GM12873 (cell line): Measurements from ENCODE around the gene MACROD2.

Source experiments
- TF ChIP-seq, protein P1 (sequence below): IDR thresholded peaks from 2 replicates; pipeline ENCODE4 v1.5.1; 2012; ENCODE audit warnings: low read depth, mild to moderate bottlenecking, moderate library complexity, low read length, control low read depth; ENCODE audit not compliant: insufficient read depth; ENCODE audit errors: missing control alignments

Gene MACROD2

DNA sequence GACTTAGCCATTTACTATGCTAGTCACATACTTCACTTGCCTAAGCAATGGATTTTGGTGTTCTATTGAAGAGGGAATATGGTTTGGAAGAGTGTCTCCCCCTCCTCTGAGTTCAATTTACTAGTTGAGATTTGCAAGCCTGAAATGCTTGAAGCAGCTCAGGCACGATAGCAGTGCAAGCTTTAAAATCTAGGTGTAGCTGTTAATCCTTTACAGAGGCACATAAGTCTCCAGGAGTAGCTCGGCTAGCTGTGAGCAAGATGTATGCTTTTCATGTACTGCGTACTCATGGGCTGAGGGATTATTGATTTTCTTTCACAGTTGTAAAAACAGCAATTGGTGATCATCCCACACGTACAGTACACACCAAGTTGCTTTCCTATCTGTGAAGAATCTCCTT lies 341.4 kb downstream of the MACROD2 start:
- TF ChIP-seq, protein P1, sequence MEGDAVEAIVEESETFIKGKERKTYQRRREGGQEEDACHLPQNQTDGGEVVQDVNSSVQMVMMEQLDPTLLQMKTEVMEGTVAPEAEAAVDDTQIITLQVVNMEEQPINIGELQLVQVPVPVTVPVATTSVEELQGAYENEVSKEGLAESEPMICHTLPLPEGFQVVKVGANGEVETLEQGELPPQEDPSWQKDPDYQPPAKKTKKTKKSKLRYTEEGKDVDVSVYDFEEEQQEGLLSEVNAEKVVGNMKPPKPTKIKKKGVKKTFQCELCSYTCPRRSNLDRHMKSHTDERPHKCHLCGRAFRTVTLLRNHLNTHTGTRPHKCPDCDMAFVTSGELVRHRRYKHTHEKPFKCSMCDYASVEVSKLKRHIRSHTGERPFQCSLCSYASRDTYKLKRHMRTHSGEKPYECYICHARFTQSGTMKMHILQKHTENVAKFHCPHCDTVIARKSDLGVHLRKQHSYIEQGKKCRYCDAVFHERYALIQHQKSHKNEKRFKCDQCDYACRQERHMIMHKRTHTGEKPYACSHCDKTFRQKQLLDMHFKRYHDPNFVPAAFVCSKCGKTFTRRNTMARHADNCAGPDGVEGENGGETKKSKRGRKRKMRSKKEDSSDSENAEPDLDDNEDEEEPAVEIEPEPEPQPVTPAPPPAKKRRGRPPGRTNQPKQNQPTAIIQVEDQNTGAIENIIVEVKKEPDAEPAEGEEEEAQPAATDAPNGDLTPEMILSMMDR = no peak

DNA sequence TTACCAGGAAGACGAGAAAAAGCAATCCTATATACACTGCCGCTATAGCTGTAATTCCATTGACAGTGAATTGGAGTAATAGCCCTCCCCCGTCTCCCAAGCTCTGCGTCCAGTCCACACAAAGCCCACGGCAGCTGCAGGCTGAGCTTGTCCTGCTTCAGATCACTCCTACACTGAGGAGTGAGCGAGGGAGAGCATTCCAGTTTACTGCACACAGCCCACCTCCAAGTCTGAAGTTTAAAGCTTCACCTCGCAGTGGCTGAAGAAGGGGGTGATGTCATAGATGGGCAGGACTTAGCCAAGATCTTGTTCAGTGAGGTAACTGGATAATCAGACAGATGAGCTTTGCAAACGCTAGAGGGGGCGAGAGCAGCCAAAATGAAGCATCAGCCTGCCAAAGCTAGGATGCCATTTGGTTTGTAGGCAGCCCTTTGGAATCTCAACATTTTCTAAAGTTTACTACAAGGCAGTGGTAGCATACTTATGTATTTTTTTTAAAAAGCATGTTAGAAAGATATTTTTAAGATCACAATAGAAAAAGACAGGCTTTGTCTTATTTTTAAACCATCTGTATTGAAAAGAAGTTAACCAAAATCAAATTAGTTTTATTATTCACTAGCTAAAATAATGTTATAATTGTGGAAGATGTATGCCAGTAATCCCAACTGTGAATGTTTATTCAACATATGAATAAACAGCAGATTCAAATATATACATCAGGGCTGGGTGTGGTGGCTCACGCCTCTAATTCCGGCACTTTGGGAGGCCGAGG lies 342.3 kb downstream of the MACROD2 start, which contains the start of gene FLRT3:
FLRT3 (minus strand) TSS at position 213 of the 772 bp plus-strand sequence. CDS start 10,106 bp downstream, outside the sequence.
- TF ChIP-seq, protein P1 = peak; percentile 75

DNA sequence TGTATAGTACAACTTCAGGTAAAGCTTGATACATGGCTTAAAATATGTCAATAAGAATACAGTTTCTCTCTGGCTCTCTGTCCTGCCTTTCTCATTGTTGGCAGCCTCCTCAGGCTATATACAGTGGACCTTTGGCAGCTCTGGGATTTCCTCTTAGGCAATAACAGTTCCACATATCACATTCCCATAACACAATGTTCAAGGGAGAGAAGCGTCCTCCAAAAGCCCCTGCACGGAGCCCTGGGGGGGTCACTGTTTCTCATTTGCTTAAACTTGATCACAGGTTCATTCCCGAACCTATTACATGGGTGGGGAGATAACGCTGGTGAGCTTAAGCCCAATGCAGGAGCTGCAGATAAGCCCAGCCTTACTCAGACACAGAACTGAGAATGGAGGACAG lies 346.5 kb downstream of the MACROD2 start:
- TF ChIP-seq, protein P1 = no peak

DNA sequence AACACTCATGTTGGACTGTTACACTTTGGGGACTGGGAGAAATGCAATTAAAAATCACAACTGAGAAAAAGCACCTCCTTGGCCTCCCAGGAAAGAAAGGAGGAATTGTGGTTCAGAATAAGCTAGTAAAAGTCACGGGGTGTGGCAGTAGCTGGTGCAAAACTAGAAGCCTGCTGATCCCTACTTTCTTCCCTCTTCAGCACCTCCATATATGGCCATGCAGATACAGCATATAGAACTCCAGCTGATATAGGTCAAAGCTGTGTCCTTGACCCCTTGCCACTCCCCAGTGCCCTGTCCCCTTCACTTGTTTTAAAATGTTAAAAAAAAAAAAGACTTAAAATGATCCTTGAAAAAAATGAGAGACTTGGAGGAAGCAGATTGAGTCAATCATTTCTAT lies 347.6 kb downstream of the MACROD2 start:
- TF ChIP-seq, protein P1 = no peak

DNA sequence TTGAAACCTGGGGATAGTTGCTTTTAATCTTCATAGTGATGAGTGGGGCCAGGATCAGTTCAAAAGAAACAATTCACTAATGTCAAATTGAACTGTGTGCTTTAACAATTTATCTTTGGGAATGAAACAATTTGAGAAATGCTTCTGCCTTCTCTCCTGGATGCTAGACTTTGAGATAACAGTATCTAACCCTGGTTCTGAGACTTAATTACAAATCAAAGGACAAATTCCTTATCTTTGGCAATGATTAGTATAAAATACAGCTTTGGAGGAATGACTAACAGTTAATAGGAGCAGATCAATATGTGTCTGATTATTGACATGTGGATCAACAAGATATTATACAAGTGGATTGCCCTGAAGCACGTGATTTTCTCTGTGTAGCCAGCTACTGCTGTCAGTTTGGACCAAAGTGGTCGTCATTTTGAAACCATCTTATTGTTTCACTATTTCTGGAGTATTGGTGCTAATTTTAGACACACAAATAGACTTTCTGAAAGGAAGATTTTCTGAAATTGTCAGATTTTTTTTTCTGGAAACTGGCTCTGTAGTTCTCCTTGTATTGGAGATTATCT lies 348.3 kb downstream of the MACROD2 start:
- TF ChIP-seq, protein P1 = no peak

DNA sequence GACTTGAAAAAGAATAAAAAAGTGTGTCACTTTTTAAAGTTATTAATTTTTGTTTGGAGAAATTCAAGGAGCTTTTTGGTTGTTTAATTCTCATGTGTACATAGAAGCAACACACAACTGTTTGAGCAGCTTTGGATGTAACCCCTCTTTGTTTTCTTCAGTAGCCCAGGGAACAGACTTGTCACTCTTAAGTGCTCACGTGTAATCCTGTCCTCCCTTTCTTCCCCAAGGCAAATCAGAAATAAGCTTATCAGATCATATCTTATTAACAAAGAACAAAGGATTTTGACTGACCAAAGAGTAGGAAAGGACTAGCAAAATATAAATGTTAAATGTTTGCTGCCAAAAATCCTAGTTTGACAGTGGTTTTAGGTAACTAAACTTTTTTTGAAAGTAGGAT lies 349.4 kb downstream of the MACROD2 start:
- TF ChIP-seq, protein P1 = no peak

DNA sequence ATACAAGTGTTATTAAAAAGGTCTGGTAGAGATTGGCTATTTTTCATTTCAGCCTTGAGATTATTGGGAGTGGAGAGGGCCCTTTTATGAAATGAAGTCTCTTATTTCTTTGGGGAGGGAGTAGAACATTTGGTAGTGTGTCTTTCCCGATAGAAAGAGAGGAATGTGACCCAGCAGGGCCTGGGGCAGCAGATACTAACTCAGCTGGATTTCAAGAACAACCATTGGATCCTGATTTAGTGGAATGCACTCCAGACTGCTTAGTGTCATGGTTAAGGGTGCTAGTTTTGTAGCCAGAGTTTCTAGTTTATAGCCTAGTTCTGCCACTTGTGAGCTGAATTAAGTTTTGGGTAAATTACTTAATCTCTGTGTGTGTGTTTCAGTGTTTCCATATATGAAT lies 360.5 kb downstream of the MACROD2 start:
- TF ChIP-seq, protein P1 = no peak
